GM12865 (cell line): Measurements from ENCODE around the gene UCP1.
A peak's percentile ranks its signal among the peaks of the same experiment; 100 is the strongest.

Experiments
- DNase-seq: peaks from one replicate; pipeline ENCODE4 v3.0.0; 2010; ENCODE audit warnings: low read depth
- H3K4me3 ChIP-seq: 2 replicates; pipeline ENCODE4 v1.5.1; 2011; ENCODE audit warnings: mild to moderate bottlenecking, low read depth, low read length, control low read depth
- CTCF ChIP-seq: IDR thresholded peaks from 2 replicates; pipeline ENCODE4 v1.5.1; 2011; ENCODE audit warnings: low read length, control low read depth, low read depth, inconsistent platforms; ENCODE audit not compliant: insufficient read depth; ENCODE audit errors: missing control alignments

The UCP1 gene

GRCh38 chr4:140568507-140569306 lies at the start of gene UCP1:
Gene UCP1 (minus strand): TSS chr4:140568961. CDS start chr4:140568729, 232 bp downstream.
- no peak within 1 kb of the TSS for H3K4me3 ChIP-seq
- no peak for TF ChIP-seq CTCF
- DNase-seq: no peak

DNA sequence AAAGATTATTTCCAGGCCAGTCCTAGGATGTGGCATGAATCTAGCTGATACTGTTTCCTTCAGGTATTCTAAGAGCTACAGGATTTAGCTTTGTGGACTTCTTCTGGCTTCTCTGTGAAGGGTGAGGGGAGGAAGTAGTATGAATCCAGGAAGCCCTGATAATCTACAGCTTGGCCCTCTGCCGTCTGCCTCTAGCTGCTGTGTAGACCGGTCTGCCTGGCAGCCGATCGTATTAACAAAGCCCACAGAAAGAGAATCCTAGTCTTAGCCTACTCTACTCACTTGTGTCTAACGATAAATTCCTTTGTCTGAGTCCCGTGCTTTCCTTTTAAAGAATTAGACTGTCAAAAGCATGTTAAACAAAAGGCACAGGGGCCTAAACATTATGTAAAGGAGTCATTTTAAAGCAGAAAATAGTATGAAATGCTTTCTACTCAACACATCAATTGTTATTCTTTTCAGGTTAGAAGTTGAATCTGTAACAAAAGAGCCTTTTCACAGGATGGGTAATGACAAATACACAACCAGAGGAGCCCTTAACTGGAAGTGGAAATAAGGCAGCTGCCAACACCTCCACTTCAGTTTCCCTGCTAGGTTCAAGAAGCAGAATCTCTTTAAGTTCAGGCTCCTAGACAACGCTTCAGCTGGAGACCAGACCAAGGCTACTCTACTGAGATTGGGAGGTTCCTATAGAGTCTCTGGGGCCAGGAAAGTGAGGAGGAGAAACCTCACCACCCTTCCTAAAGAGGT lies 48.9 kb upstream of the UCP1 start:
- DNase-seq: no peak
- TF ChIP-seq CTCF: no peak
- no peak overlapping the region for H3K4me3 ChIP-seq

GRCh38 chr4:140615451-140615850 lies 46.7 kb upstream of the UCP1 start:
- TF ChIP-seq CTCF: no peak
- DNase-seq: no peak
- H3K4me3 ChIP-seq: no peak overlapping the region

DNA sequence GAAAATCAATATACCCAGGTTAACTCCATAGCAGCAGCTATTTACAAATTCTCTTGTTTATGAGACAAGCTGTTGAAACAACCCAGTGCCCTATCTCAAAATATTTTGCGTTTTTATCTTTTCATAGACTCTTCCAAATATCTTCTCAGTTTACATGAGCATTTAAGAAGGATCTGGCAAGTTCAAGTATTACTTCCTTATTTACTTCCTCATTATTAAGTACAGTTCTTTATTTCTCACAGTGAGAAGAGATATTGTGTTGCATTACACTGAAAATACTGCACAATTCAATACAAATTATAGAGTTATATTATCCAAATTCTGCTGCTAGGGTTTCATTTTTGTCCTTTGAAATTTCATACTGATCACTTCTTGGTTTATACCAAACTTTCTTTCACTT lies 43.6 kb upstream of the UCP1 start:
- no peak for DNase-seq
- no peak for TF ChIP-seq CTCF
- no peak overlapping the region for H3K4me3 ChIP-seq

DNA sequence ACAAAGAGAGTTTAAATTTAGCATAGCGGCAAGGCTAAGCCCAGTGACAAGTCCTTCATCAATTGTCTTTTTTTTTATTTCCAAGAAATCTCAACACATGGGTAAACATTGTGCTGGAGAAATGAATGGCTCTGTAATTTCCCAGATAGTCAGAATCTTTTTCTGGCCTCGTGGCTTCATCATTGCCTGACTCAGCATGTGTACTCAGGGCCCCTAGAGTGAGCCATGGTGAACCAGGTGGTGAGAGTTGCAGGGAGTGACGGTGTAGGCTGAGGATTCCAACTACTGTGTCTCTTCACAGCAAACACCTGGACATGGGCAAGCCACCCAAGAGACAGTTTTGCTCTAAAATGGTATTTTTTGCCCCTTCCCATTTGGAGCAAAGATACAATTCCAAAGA lies 43.1 kb upstream of the UCP1 start:
- TF ChIP-seq CTCF: no peak
- DNase-seq: no peak
- H3K4me3 ChIP-seq: no peak overlapping the region

DNA sequence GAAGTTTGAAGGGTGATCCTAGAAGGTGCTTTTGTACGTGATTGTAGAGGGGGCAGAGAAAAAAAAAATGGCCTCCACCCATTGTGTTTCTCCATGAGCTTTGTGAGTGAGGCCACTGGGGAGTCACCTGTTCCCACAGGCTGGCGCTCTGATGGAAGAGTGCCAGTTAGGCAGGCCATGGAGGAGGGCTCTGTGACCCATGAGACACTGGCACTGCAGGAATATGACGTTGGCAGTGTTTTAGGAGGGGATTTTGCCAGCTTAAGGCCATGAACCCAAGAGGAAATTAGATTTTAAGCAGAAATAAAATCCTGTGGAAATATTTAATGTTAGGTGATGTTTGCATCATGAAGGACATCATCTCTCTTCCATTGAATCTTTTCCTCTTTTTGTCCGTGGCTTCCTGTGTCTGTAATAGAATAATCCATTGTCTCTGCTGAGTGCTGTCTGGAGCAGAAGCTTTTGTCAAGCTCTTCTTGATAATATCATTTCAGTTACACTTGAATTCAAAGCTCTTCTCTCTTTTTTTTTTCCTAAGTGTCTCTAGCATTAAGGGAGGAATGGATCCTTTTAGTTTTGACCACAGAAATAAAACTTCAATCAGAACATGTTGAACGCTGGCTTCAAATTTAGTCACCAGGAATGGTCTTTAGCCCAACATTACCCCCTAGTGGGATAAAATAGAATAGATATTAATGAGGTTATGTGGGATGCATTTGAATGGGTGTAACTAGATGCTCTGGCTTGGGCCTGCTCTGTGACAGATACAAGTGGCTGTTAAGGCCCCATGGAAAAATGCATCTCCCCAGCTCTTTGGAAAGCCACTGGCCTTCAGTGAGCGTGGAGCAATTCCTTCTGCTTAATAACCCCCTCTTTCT lies 41.0 kb upstream of the UCP1 start:
- H3K4me3 ChIP-seq: no peak overlapping the region
- DNase-seq: peak; percentile 40
- peak; percentile 45 for TF ChIP-seq CTCF
